GM12878 (cell line): ENCODE data around the gene ZBTB37. TPM values are rescaled to one million over a fixed set of nuclear protein-coding genes. Genes with fewer than 3 reads are reported as not detected.
"Not testable (repeated sequence)": the region's sequence is repeated elsewhere in the genome, so short reads cannot be mapped to it uniquely, and the experiment has no call there.

ENCODE experiments used
- ATAC-seq: fragments of 200-7000 bp; cut with Tn5 transposase; 3 replicates; pipeline ENCODE4 v1.9.1; 2020; ENCODE audit warnings: mild to moderate bottlenecking, moderate library complexity
- BruUV-seq: library from RNA; stranded (reverse); fragments of 400-500 nt; replicated peaks from 2 replicates; lab custom pipeline; 2021; lab: Mats Ljungman, UMichigan
- CTCF ChIA-PET: fragments of 300-600 bp; sonication (Branson Sonifier 250); formaldehyde crosslinking; extraction: SDS; loops from one replicate; lab custom pipeline; 2021; ENCODE audit warnings: inconsistent platforms; lab: Yijun Ruan, JAX
- POLR2A ChIA-PET: fragments of 350-600 bp; formaldehyde crosslinking; extraction: SDS; loops from one replicate; lab custom pipeline; 2021; ENCODE audit warnings: inconsistent platforms; lab: Charles Lee
- RAD21 ChIA-PET: fragments of 300-600 bp; sonication (Branson Sonifier 250); formaldehyde crosslinking; loops from one replicate; lab custom pipeline; 2023; ENCODE audit warnings: antibody characterized with exemption; ENCODE audit not compliant: unreplicated experiment; lab: Charles Lee
- SMC1A ChIA-PET: fragments of 300-600 bp; sonication (Branson Sonifier 250); formaldehyde crosslinking; loops from one replicate; lab custom pipeline; 2023; ENCODE audit not compliant: unreplicated experiment, uncharacterized antibody; lab: Charles Lee
- DNase-seq: peaks from one replicate; pipeline ENCODE4 v3.0.0-alpha.2; 2011; ENCODE audit warnings: low read depth, low spot score
- FAIRE-seq: peaks from 3 replicates; lab custom pipeline; 2011; peaks lifted over from hg19 to GRCh38; lab: Jason Lieb, UNC
- H2AFZ ChIP-seq: 2 replicates; pipeline ENCODE4 v1.6.0; 2011; ENCODE audit warnings: low read depth, low read length, control low read depth; ENCODE audit not compliant: control insufficient read depth
- H3K27ac ChIP-seq: 2 replicates; pipeline ENCODE4 v1.5.1; 2011; ENCODE audit warnings: control low read depth; ENCODE audit not compliant: control insufficient read depth, insufficient read depth
- H3K27me3 ChIP-seq, 2 experiments: replicated peaks in 1 of 2; 2 replicates each; pipeline versions ENCODE4 v1.6.0 to v1.6.1; 2011; ENCODE audit warnings: low read length in 1 of 2; ENCODE audit not compliant: control insufficient read depth in 2 of 2, insufficient read depth in 2 of 2
- H3K36me3 ChIP-seq, 2 experiments: 2 replicates each; pipeline ENCODE4 v1.5.1; 2011; ENCODE audit warnings: low read length in 1 of 2; ENCODE audit not compliant: control insufficient read depth in 2 of 2, insufficient read depth in 2 of 2
- H3K4me1 ChIP-seq: 2 replicates; pipeline ENCODE4 v1.6.1; 2011; ENCODE audit warnings: mild to moderate bottlenecking, low read length, moderate library complexity, mixed read lengths; ENCODE audit not compliant: control insufficient read depth, insufficient read depth
- H3K4me2 ChIP-seq: 2 replicates; pipeline ENCODE4 v1.6.0; 2011; ENCODE audit warnings: control low read depth; ENCODE audit not compliant: control insufficient read depth, insufficient read depth
- H3K4me3 ChIP-seq: fragments of 200-600 bp; sonication (generic); 2 replicates; pipeline ENCODE4 v1.5.1; 2016
- H3K79me2 ChIP-seq: 2 replicates; pipeline ENCODE4 v1.6.0; 2011; ENCODE audit warnings: low read length; ENCODE audit not compliant: control insufficient read depth, insufficient read depth
- H3K9ac ChIP-seq: 2 replicates; pipeline ENCODE4 v1.8.0; 2011; ENCODE audit warnings: low read length, control low read depth, mixed read lengths; ENCODE audit not compliant: control insufficient read depth, insufficient read depth
- H3K9me3 ChIP-seq: replicated peaks from 3 replicates; pipeline ENCODE4 v1.5.1; 2011; ENCODE audit warnings: mild to moderate bottlenecking, low read length; ENCODE audit not compliant: control insufficient read depth, insufficient read depth
- H4K20me1 ChIP-seq: 2 replicates; pipeline ENCODE4 v1.6.0; 2011; ENCODE audit not compliant: control insufficient read depth, insufficient read depth
- E2F8 ChIP-seq: fragments of 450-650 bp; IDR thresholded peaks from 2 replicates; pipeline ENCODE4 v1.6.1; 2018; ENCODE audit warnings: mild to moderate bottlenecking, low read depth, moderate library complexity; ENCODE audit not compliant: partially characterized antibody
- HSF1 ChIP-seq: fragments of 150-350 bp; IDR thresholded peaks from 2 replicates; pipeline ENCODE4 v1.6.1; 2014; ENCODE audit warnings: mild to moderate bottlenecking, low read depth, low read length
- RB1 ChIP-seq: fragments of 450-650 bp; formaldehyde crosslinking; IDR thresholded peaks from 2 replicates; pipeline ENCODE4 v1.6.1; 2017; ENCODE audit warnings: mild to moderate bottlenecking, borderline replicate concordance
- ZSCAN29 ChIP-seq: fragments of 450-650 bp; IDR thresholded peaks from 2 replicates; pipeline ENCODE4 v1.6.1; 2017; ENCODE audit warnings: mild to moderate bottlenecking, moderate library complexity
- WGBS: methylation state at CpG from one replicate; pipeline ENCODE4 v1.1.6; 2016; ENCODE audit warnings: low lambda C conversion rate; ENCODE audit not compliant: insufficient replicate concordance, insufficient coverage; ENCODE audit errors: missing lambda C conversion rate; 5-methylcytosine and 5-hydroxymethylcytosine counted together
- in situ Hi-C: fragments of 300-500 bp; cut with MboI; formaldehyde crosslinking; loops from 9 replicates; pipeline ENCODE4 v1.14.3; 2018; ENCODE audit warnings: mixed read lengths
- intact Hi-C: fragments of 100-400 bp; cut with micrococcal nuclease; formaldehyde crosslinking; loops from one replicate; pipeline ENCODE4 v1.14.2; 2022; ENCODE audit not compliant: unreplicated experiment
- polyA plus RNA-seq, 11 experiments: library from polyadenylated mRNA; depleted of rRNA in 4 of 11; unstranded in 6 of 11; stranded (reverse) in 5 of 11; fragments of >200 nt; fragmentation: Nextera tagmentation in 4 of 11; fragmentation: Illumina TruSeq in 1 of 11; extraction: Ambion mirVana in 4 of 11; extraction: Trizol in 1 of 11; gene quantifications; 1 replicate in 1 of 11; 2 replicates in 10 of 11; pipeline versions ENCODE4 v1.2.1 to v1.2.3, GENCODE V29; 2011 to 2016; ENCODE audit warnings: inconsistent platforms in 2 of 11, missing spikeins in 2 of 11, low read depth in 1 of 11
- total RNA-seq, 4 experiments: library from RNA; depleted of rRNA in 3 of 4; stranded (reverse); fragments of >200 nt in 3 of 4; fragmentation: Illumina TruSeq in 1 of 4; extraction: Trizol in 1 of 4; gene quantifications; 2 replicates each; pipeline versions ENCODE4 v1.2.1 to v1.2.3, GENCODE V29; 2013 to 2021

Gene ZBTB37
- total and polyA plus RNA-seq, 10 of the 15 experiments (the other 5 are each of a cell fraction or from before 2014, with no cell fraction given) = 0.16 to 5.7 (median 1.9) TPM

- FAIRE-seq, H3K27ac ChIP-seq, H3K79me2 ChIP-seq, H2AFZ ChIP-seq, H3K36me3 ChIP-seq, POLR2A ChIA-PET, DNase-seq, H4K20me1 ChIP-seq, intact Hi-C loops, SMC1A ChIA-PET, CTCF ChIA-PET, BruUV-seq, H3K9me3 ChIP-seq, H3K9ac ChIP-seq, ATAC-seq, H3K4me2 ChIP-seq, in situ Hi-C loops, RAD21 ChIA-PET, H3K4me1 ChIP-seq, H3K4me3 ChIP-seq, H3K27me3 ChIP-seq: not testable (repeated sequence)
- WGBS = 100% methylated on average over 3 of the region's 4 CpGs
Observed at GRCh38 chr1:173881117-173881516, 12.9 kb downstream of the ZBTB37 start.

- ChIA-PET SMC1A (interaction anchor here (1.0 kb wide), 1 partner anchor 11 kb away, joined by 3 read pairs; no protein-coding TSS in a partner anchor), RAD21 (no interaction called here), POLR2A (no interaction called here), CTCF (no interaction called here)
- intact Hi-C loops = no loop called here
- Histone ChIP-seq H3K4me2 (no peak overlapping the region), H3K9ac (no peak overlapping the region), H3K4me3 (no peak overlapping the region), H3K27ac (no peak overlapping the region), H3K36me3 (peaks cover 0 to 2% of the 10 kb centered on the region in 2 experiments; a peak in 2 of 4 replicates), H3K9me3 (no peaks in the 10 kb centered on the region), H2AFZ (no peak overlapping the region), H3K4me1 (no peaks in the 10 kb centered on the region), H3K27me3 (no peaks in the 10 kb centered on the region), H4K20me1 (no peaks in the 10 kb centered on the region), H3K79me2 (no peaks in the 10 kb centered on the region)
- in situ Hi-C loops = no loop called here
- BruUV-seq = no TSS peak
- WGBS = 98% methylated on average over 5 of the region's 5 CpGs
- DNase-seq (no peak), ATAC-seq (no peak), FAIRE-seq (no peak)
- TF ChIP-seq RB1 (no peak), HSF1 (no peak), E2F8 (no peak), ZSCAN29 (no peak)
Observed at GRCh38 chr1:173884701-173885100, 16.5 kb downstream of the ZBTB37 start.
